Measurements from ENCODE around the gene UXS1. TPM values are rescaled to one million over a fixed set of nuclear protein-coding genes. Genes with fewer than 3 reads are reported as not detected.

Gene UXS1
- total RNA-seq, 4 donors from 2014 or later, result 20.4 to 44.6 (median 32.1) TPM

GRCh38 chr2:106063181-106063580 lies 130.9 kb downstream of the UXS1 start:
- no peak for DNase-seq
- TF ChIP-seq CTCF (IDR thresholded peaks at IDR 0.05), result no peak
- no peak for TF ChIP-seq POLR2A (IDR thresholded peaks at IDR 0.05)
- Histone ChIP-seq H3K36me3 (no peaks in the 10 kb centered on the region), H3K27me3 (no peaks in the 10 kb centered on the region), H3K4me3 (no peak overlapping the region), H3K9me3 (no peaks in the 10 kb centered on the region), H3K4me1 (no peaks in the 10 kb centered on the region), H3K27ac (no peak overlapping the region)

DNA sequence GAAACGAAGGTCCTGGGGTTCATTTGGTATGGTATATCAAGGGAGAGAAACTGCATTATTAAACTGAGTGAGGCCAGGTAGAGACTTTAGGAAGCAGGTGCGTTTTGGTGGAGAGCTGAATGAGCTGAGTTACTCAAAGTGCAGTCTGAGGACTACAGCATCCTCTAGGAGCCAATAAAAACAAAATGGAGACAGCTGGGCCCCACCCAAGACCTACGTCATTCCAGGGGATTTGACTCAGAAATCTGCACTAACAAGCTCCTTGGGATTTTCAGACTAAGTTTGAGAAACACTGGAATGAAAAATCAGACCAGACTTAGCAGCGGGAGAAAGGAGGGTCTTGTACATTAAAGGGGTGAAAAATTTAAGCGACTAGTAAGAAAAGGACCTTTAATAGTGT lies 131.5 kb downstream of the UXS1 start:
- H3K9me3 ChIP-seq, result no peaks in the 10 kb centered on the region
- H3K4me1 ChIP-seq, result no peaks in the 10 kb centered on the region
- no peak overlapping the region for H3K4me3 ChIP-seq
- no peak overlapping the region for H3K27ac ChIP-seq
- TF ChIP-seq POLR2A (IDR thresholded peaks at IDR 0.05) (no peak), CTCF (IDR thresholded peaks at IDR 0.05) (no peak)
- no peaks in the 10 kb centered on the region for H3K36me3 ChIP-seq
- DNase-seq, result no peak
- H3K27me3 ChIP-seq, result no peaks in the 10 kb centered on the region

DNA sequence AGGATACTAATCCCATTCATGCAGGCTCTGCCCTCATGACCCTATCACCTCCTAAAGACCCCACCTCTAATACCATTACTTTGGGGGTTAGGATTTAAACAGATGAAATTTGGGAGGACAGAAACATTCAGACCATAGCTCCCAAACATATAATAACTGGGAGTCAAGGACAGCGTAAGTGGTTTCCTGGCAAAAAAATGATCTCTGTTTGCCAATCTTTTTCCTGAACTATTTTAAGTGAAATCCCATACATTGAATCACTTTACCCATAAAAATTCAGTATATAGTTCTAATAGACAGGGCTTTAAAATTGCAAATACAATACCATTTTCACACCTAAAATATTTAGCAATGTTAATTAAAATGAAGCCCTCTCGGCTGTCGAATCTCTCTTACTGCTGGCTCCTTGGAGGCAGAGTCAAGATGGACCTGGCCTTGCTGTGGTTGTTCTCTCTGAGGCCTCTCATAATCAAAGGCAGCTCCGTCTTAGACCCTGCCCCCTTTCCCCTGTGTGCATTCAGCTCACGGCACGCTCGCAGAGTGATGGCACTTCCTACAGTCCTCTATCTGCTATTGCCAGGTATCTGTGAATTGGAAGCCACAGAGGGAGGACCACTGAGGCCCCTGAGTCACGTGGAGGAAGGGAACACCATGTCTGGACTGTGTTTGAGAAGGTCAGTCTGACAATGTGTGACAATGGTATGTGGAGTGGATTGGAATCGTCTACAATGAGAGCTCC lies 132.3 kb downstream of the UXS1 start:
- Histone ChIP-seq H3K27me3 (no peaks in the 10 kb centered on the region), H3K4me1 (no peaks in the 10 kb centered on the region), H3K36me3 (no peaks in the 10 kb centered on the region), H3K27ac (no peak overlapping the region), H3K4me3 (no peak overlapping the region), H3K9me3 (no peaks in the 10 kb centered on the region)
- DNase-seq, result no peak
- TF ChIP-seq CTCF (IDR thresholded peaks at IDR 0.05) (no peak), POLR2A (IDR thresholded peaks at IDR 0.05) (no peak)

DNA sequence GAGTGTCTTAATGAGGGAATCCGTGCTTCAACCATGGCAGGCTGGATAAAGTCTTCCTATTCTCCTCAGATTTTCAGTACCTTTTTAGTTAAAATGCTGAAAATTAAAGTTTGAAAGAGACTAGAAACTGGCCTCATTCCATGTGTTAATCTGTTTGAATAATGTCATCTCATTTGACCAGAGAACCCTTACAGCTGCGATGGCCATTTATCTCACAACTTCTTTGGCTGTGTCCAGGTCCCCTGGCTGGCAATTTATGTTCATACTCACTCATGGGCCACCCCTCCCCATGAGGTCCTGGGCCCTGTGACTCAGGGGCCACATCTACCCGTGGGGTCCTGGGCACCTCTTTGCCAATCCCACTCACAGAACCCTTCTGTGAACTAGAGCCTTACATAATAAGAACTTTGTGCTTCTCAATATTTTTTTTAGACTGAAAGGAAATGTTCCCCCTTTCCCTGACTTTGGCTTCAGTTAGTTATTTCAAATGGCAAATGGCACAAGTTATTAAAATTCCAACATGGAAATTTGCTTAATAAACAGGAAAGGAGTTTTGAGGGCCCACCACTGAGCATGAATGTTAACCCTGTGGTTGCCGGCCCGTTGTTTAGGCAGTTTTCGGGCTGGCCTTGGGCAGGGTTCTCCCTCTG lies 134.6 kb downstream of the UXS1 start:
- H3K4me1 ChIP-seq, result no peaks in the 10 kb centered on the region
- H3K36me3 ChIP-seq, result no peaks in the 10 kb centered on the region
- TF ChIP-seq CTCF (IDR thresholded peaks at IDR 0.05), result no peak
- TF ChIP-seq POLR2A (IDR thresholded peaks at IDR 0.05), result no peak
- no peak for DNase-seq
- H3K27ac ChIP-seq, result no peak overlapping the region
- H3K27me3 ChIP-seq, result no peaks in the 10 kb centered on the region
- no peak overlapping the region for H3K4me3 ChIP-seq
- no peaks in the 10 kb centered on the region for H3K9me3 ChIP-seq

DNA sequence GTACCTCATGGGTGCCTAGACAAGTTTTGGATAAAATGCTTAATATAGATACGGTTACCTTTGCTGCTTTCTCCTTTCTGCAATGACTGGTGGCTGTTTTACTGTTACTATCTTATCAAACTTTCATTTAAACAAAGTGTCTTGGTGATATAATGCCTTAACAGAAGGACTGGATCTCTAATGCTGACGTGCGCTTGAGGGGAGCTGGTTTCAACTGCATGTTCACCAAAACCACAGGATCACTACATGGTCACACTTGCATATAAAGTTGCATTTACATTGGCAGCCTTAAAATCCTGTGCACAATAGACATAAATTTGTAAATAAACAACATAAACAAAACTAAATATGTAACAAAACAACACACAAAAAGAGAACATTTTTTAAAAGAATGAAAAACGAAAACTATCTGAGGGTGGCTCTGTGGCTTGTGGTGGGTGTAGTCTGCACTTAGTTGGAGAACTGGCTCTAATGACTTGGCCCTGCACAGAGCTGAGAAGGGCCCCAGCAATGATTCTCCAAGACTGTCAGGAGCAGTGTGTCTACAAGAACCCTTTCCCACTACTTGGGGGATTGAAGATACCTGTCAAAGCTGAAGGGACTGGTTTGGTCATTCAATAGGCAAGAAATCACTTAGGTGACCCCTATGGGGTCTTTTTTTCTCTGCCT lies 135.5 kb downstream of the UXS1 start:
- no peaks in the 10 kb centered on the region for H3K27me3 ChIP-seq
- DNase-seq, result no peak
- no peak for TF ChIP-seq POLR2A (IDR thresholded peaks at IDR 0.05)
- TF ChIP-seq CTCF (IDR thresholded peaks at IDR 0.05), result no peak
- no peaks in the 10 kb centered on the region for H3K4me1 ChIP-seq
- no peaks in the 10 kb centered on the region for H3K36me3 ChIP-seq
- no peak overlapping the region for H3K4me3 ChIP-seq
- no peaks in the 10 kb centered on the region for H3K9me3 ChIP-seq
- no peak overlapping the region for H3K27ac ChIP-seq
